Anterior cingulate cortex (tissue), 58 donors: Measurements from ENCODE around the gene DPEP3.

ENCODE experiments used
- DNase-seq, 58 donors: peaks; one replicate each; lab custom pipeline; 2025; lab: John Stamatoyannopoulos, UW

DPEP3 gene

DNA sequence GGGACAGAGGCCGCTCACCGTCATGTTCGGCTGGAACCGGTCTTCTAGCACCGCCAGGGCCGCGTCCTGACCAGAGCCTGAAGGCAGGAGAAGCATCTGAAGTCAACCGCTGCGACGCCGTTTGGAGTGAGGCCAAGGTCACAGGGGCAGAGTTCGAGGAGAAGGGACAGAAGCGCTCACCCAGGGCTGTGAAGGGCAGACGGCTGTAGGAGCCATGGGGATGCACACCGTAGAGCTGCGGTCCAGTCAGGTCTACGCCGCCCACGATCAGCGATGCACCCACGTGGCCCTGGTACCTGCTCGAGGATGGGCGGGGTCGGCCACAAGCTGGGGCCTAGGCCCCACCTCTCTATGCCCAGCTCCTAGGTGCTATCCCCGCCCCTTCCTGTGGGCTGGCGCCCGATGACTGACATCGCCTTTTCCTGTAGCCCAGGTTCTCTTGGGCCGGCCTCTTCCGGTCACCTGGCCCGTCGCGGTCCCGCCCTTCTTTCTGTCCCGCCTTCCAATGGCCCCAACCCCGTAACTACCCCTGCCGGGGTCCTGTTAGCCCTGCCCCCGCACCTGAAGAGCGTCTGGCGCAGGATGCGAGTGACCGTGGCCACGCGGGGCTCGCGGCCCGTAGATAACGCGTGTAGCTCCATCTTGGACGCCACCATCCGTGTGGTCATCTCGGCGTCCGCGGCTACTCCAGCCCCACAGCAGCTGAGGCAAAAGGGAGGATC is 44.7 kb downstream of the DPEP3 start:
- peak; percentile 60 to 98 (median 94) for DNase-seq

DNA sequence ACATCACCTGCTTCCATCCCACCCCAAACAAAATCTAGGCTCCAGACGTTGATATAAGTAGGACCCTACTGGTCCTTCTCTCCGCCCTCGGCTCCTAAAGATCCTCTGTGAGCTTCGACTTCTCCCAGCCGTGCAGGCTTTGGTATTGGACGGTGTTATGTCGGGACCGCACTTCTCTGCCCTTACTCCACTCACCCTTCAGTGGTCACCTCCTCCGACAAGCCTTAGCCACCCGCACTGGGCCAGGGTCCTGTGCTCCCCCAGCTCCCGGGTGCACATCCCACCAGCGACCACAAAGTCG is 45.2 kb downstream of the DPEP3 start:
- peak in 2 of 58 donors; percentile 53 to 57 for DNase-seq

GRCh38 chr16:67934306-67935100 is 45.8 kb downstream of the DPEP3 start:
- peak in 2 of 58 donors; percentile 26 to 35 for DNase-seq

- no peak for DNase-seq
Measured at GRCh38 chr16:67933805-67934204, 46.5 kb downstream of the DPEP3 start.

- no peak for DNase-seq
Measured at GRCh38 chr16:67932462-67932840, 47.8 kb downstream of the DPEP3 start.

GRCh38 chr16:67931712-67932461 is 48.4 kb downstream of the DPEP3 start, which contains the start of gene CTRL:
Gene CTRL, minus strand, starts transcription at chr16:67931862. Its CDS starts 10 bp downstream, at chr16:67931852.
- DNase-seq: no peak

- no peak for DNase-seq
Measured at GRCh38 chr16:67930678-67931211, 49.6 kb downstream of the DPEP3 start.

- DNase-seq: no peak
Measured at GRCh38 chr16:67930191-67930590, 50.1 kb downstream of the DPEP3 start.

GRCh38 chr16:67928561-67929364 is 51.5 kb downstream of the DPEP3 start:
- peak in 53 of 58 donors; percentile 15 to 83 (median 58) for DNase-seq

DNA sequence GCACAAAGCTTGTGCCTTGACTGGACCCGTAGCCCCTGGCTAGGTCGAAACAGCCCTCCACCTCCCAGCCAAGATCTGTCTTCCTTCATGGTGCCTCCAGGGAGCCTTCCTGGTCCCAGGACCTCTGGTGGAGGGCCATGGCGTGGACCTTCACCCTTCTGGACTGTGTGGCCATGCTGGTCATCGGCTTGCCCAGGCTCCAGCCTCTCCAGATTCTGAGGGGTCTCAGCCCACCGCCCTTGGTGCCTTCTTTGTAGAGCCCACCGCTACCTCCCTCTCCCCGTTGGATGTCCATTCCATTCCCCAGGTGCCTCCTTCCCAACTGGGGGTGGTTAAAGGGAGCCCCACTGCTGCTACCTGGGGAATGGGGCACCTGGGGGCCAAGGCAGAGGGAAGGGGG is 52.2 kb downstream of the DPEP3 start:
- no peak for DNase-seq

- DNase-seq: no peak
Measured at GRCh38 chr16:67927131-67927941, 53.0 kb downstream of the DPEP3 start.

DNA sequence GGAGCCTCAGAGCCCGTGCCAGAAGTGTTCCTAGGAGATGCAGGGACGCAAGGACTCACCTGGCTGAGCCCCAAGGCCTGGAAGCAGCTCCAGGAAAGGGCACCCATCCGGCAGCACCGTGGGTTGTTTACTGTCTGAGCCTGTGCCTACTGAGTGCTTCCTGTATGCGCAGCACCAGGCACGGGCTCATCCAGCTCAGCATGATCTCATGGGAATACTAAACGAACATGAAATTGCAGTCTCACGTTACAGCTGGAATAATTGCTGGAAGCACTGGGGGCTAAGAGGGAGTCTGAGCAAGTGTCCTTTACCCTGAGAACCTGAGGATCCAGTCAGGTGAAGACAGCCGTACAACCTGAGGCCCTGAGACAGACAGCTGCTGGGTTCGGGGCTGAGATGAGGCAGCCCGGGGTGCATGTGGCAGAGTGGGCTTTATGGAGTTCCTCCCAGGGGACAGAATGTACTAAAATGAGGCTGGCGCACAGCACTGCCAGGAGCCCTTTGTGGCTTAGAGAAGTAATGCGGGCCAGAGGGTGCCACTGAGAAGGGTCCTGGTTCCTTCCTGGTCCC is 54.0 kb downstream of the DPEP3 start:
- peak in 39 of 58 donors; percentile 20 to 70 (median 42) for DNase-seq
